Activated naive CD8-positive, alpha-beta T cell treated with anti-CD3 and anti-CD28 coated beads, Interleukin-2, amount 10 ng/mL, durations not matched to agents 7 days and 5 days (primary cell): Measurements from ENCODE around the gene VWA5B2. TPM values are rescaled to one million over a fixed set of nuclear protein-coding genes. Genes with fewer than 3 reads are reported as not detected.
A peak's percentile ranks its signal among the peaks of the same experiment; 100 is the strongest.

Experiments used
- ATAC-seq: fragments of 150-1000 bp; cut with Tn5 transposase; one replicate; pipeline ENCODE4 v1.10.0; 2021; ENCODE audit warnings: low read depth, moderate library complexity
- POLR2A ChIA-PET: fragments of 350-600 bp; sonication (Branson Sonifier 250); formaldehyde crosslinking; loops from one replicate; lab custom pipeline; 2021; ENCODE audit warnings: antibody characterized with exemption; lab: Charles Lee
- DNase-seq: peaks from one replicate; pipeline ENCODE4 v3.0.0; 2021
- H3K27ac Mint-ChIP-seq: one replicate; pipeline ENCODE4 v1.8.0; 2022; ENCODE audit warnings: mild to moderate bottlenecking, mixed read lengths
- H3K27me3 Mint-ChIP-seq: one replicate; pipeline ENCODE4 v1.8.0; 2022; ENCODE audit warnings: mild to moderate bottlenecking, moderate library complexity, mixed read lengths
- H3K36me3 Mint-ChIP-seq: one replicate; pipeline ENCODE4 v1.8.0; 2021; ENCODE audit warnings: mild to moderate bottlenecking, mixed read lengths
- H3K4me1 Mint-ChIP-seq: one replicate; pipeline ENCODE4 v1.8.0; 2021; ENCODE audit warnings: mixed read lengths
- H3K4me3 Mint-ChIP-seq: one replicate; pipeline ENCODE4 v1.8.0; 2022; ENCODE audit warnings: mild to moderate bottlenecking, moderate library complexity, mixed read lengths
- H3K9me3 Mint-ChIP-seq: one replicate; pipeline ENCODE4 v1.8.0; 2021; ENCODE audit warnings: mixed read lengths
- total RNA-seq, 2 experiments: library from RNA; stranded (reverse); gene quantifications; one replicate each; pipeline ENCODE4 v1.2.3, GENCODE V29; 2021

The VWA5B2 gene
- total RNA-seq, 2 experiments from 2014 or later: 0.25 TPM; not detected in 1

- Mint-ChIP-seq H3K27ac (no peak overlapping the region), H3K27me3 (peaks cover 48% of the 10 kb centered on the region), H3K4me3 (peak overlapping the region; percentile 65), H3K4me1 (peaks cover 2% of the 10 kb centered on the region), H3K36me3 (no peaks in the 10 kb centered on the region), H3K9me3 (no peaks in the 10 kb centered on the region)
- POLR2A ChIA-PET: no interaction called here
- DNase-seq (no peak), ATAC-seq (no peak)
Observed at GRCh38 chr3:184230603-184231528, 1.5 kb downstream of the VWA5B2 start.

- Mint-ChIP-seq H3K9me3 (no peaks in the 10 kb centered on the region), H3K27ac (no peak overlapping the region), H3K27me3 (peaks cover 41% of the 10 kb centered on the region), H3K4me3 (peak overlapping the region; percentile 65), H3K4me1 (peaks cover 2% of the 10 kb centered on the region), H3K36me3 (no peaks in the 10 kb centered on the region)
- DNase-seq (no peak), ATAC-seq (no peak)
- POLR2A ChIA-PET: no interaction called here
Observed at GRCh38 chr3:184231671-184232070, 2.3 kb downstream of the VWA5B2 start.

- no peak overlapping the region for H3K4me3 Mint-ChIP-seq
- POLR2A ChIA-PET: interaction anchor here (0.6 kb wide), 1 partner anchor 82 kb away, joined by 5 read pairs; no protein-coding TSS in a partner anchor
- H3K27ac Mint-ChIP-seq: no peak overlapping the region
- H3K4me1 Mint-ChIP-seq: peaks cover 4% of the 10 kb centered on the region
- ATAC-seq: no peak
- no peak for DNase-seq
- H3K36me3 Mint-ChIP-seq: no peaks in the 10 kb centered on the region
- peaks cover 30% of the 10 kb centered on the region for H3K27me3 Mint-ChIP-seq
- no peaks in the 10 kb centered on the region for H3K9me3 Mint-ChIP-seq
Observed at GRCh38 chr3:184233127-184233843, 3.9 kb downstream of the VWA5B2 start.

- H3K4me3 Mint-ChIP-seq: no peak overlapping the region
- no peaks in the 10 kb centered on the region for H3K36me3 Mint-ChIP-seq
- DNase-seq (no peak), ATAC-seq (no peak)
- H3K27me3 Mint-ChIP-seq: peaks cover 21% of the 10 kb centered on the region
- H3K27ac Mint-ChIP-seq: no peak overlapping the region
- H3K9me3 Mint-ChIP-seq: no peaks in the 10 kb centered on the region
- POLR2A ChIA-PET: no interaction called here
- H3K4me1 Mint-ChIP-seq: peaks cover 2% of the 10 kb centered on the region
Observed at GRCh38 chr3:184234224-184234623, 4.8 kb downstream of the VWA5B2 start.

GRCh38 chr3:184234671-184235380 lies 5.4 kb downstream of the VWA5B2 start:
- no peak for ATAC-seq
- POLR2A ChIA-PET: no interaction called here
- Mint-ChIP-seq H3K4me3 (no peak overlapping the region), H3K27me3 (peaks cover 19% of the 10 kb centered on the region), H3K27ac (no peak overlapping the region), H3K4me1 (peaks cover 2% of the 10 kb centered on the region), H3K9me3 (no peaks in the 10 kb centered on the region), H3K36me3 (no peaks in the 10 kb centered on the region)
- DNase-seq: no peak

GRCh38 chr3:184235381-184236032 lies 6.1 kb downstream of the VWA5B2 start:
- Mint-ChIP-seq H3K4me1 (peaks cover 2% of the 10 kb centered on the region), H3K27me3 (peaks cover 19% of the 10 kb centered on the region), H3K36me3 (no peaks in the 10 kb centered on the region), H3K9me3 (no peaks in the 10 kb centered on the region), H3K4me3 (no peak overlapping the region), H3K27ac (no peak overlapping the region)
- DNase-seq: no peak
- POLR2A ChIA-PET: no interaction called here
- ATAC-seq: no peak

GRCh38 chr3:184236033-184236410 lies 6.6 kb downstream of the VWA5B2 start:
- no peak for DNase-seq

DNA sequence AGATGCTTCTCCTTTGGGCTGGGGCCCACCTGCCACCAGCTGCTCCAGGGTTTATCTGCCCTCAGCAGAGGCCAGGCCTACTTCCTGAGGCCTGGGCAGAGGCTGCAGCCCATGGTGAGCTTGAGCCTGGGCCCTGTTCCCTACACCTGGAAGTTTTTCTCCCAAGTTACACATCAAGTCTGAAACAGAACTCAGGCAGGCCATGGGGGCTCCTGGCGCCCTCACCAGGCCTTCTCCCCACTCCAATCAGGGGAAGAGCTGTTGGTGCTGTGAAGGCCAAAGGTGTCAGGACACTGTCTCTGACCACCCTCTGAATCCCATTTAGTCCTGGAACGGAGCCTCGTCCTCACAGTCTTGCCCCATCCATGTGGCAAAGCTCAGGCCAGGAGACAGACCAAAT lies 7.3 kb downstream of the VWA5B2 start:
- Mint-ChIP-seq H3K4me1 (peaks cover 2% of the 10 kb centered on the region), H3K9me3 (no peaks in the 10 kb centered on the region), H3K4me3 (no peak overlapping the region), H3K27ac (no peak overlapping the region), H3K36me3 (no peaks in the 10 kb centered on the region), H3K27me3 (peaks cover 11% of the 10 kb centered on the region)
- POLR2A ChIA-PET: no interaction called here
- no peak for ATAC-seq
- no peak for DNase-seq

More at GRCh38 chr3:184236033-184236410, 6.6 kb downstream of the VWA5B2 start:
- no peaks in the 10 kb centered on the region for H3K9me3 Mint-ChIP-seq
- no peak overlapping the region for H3K27ac Mint-ChIP-seq
- peaks cover 2% of the 10 kb centered on the region for H3K4me1 Mint-ChIP-seq
- POLR2A ChIA-PET: no interaction called here
- peaks cover 17% of the 10 kb centered on the region for H3K27me3 Mint-ChIP-seq
- no peaks in the 10 kb centered on the region for H3K36me3 Mint-ChIP-seq
- no peak for ATAC-seq
- no peak overlapping the region for H3K4me3 Mint-ChIP-seq

- DNase-seq (no peak), ATAC-seq (no peak)
- no peaks in the 10 kb centered on the region for H3K9me3 Mint-ChIP-seq
- H3K4me1 Mint-ChIP-seq: peaks cover 2% of the 10 kb centered on the region
- H3K36me3 Mint-ChIP-seq: no peaks in the 10 kb centered on the region
- H3K27me3 Mint-ChIP-seq: peaks cover 6% of the 10 kb centered on the region
- no peak overlapping the region for H3K4me3 Mint-ChIP-seq
- no peak overlapping the region for H3K27ac Mint-ChIP-seq
- POLR2A ChIA-PET: no interaction called here
Observed at GRCh38 chr3:184237211-184237610, 7.8 kb downstream of the VWA5B2 start.

GRCh38 chr3:184237807-184238206 lies 8.4 kb downstream of the VWA5B2 start:
- ATAC-seq (no peak), DNase-seq (no peak)
- Mint-ChIP-seq H3K4me3 (no peak overlapping the region), H3K27me3 (peaks cover 2% of the 10 kb centered on the region), H3K4me1 (peaks cover 2% of the 10 kb centered on the region), H3K27ac (no peak overlapping the region), H3K36me3 (peaks cover 2% of the 10 kb centered on the region), H3K9me3 (no peaks in the 10 kb centered on the region)
- POLR2A ChIA-PET: interaction anchor here (1.2 kb wide), 1 partner anchor 9 kb away, joined by 4 read pairs; no protein-coding TSS in a partner anchor

DNA sequence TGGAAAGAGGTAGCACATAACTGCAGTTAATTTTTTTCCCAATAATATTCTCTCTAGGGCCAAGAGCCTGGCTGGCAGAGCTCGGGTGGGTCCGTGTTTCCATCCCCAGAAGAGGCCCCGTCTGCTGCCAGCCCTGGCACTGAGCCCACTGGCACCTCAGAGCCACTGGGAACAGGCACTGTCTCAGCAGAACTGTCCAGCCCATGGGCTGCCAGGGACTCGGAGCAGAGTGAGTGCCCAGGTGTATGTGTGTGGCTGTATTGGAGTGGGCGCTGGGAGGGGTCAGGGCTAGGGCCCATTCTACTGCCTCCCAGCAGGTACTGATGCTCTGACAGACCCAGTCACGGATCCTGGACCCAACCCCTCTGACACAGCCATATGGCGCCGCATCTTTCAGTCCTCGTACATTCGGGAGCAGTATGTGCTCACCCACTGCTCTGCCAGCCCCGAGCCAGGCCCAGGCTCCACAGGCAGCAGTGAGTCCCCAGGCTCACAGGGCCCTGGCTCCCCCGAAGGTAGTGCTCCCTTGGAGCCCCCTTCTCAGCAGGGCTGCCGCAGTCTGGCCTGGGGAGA lies 8.9 kb downstream of the VWA5B2 start:
- no peak overlapping the region for H3K27ac Mint-ChIP-seq
- ATAC-seq (no peak), DNase-seq (no peak)
- no peaks in the 10 kb centered on the region for H3K27me3 Mint-ChIP-seq
- H3K4me1 Mint-ChIP-seq: peaks cover 2% of the 10 kb centered on the region
- POLR2A ChIA-PET: interaction anchor here (1.2 kb wide), 1 partner anchor 8 kb away, joined by 4 read pairs; no protein-coding TSS in a partner anchor
- H3K9me3 Mint-ChIP-seq: no peaks in the 10 kb centered on the region
- peaks cover 3% of the 10 kb centered on the region for H3K36me3 Mint-ChIP-seq
- no peak overlapping the region for H3K4me3 Mint-ChIP-seq

GRCh38 chr3:184239221-184239620 lies 9.8 kb downstream of the VWA5B2 start:
- H3K27ac Mint-ChIP-seq: no peak overlapping the region
- ATAC-seq (no peak), DNase-seq (no peak)
- POLR2A ChIA-PET: no interaction called here
- H3K4me3 Mint-ChIP-seq: no peak overlapping the region
- H3K27me3 Mint-ChIP-seq: no peaks in the 10 kb centered on the region
- H3K9me3 Mint-ChIP-seq: no peaks in the 10 kb centered on the region
- H3K4me1 Mint-ChIP-seq: peaks cover 2% of the 10 kb centered on the region
- peaks cover 7% of the 10 kb centered on the region for H3K36me3 Mint-ChIP-seq
